ENCODE measurements around the gene TST. TPM values are rescaled to one million over a fixed set of nuclear protein-coding genes. Genes with fewer than 3 reads are reported as not detected.

TST gene
- total RNA-seq, 4 donors from 2014 or later: 44.1 to 76.4 (median 66.7) TPM

GRCh38 chr22:37030560-37031281 lies 11.5 kb upstream of the TST start:
- no peak overlapping the region for H3K4me3 ChIP-seq
- WGBS, 2 donors: 56 to 59% methylated on average over 12 to 14 of the region's 14 CpGs
- no peak for TF ChIP-seq EP300 (IDR thresholded peaks at IDR 0.05)
- H3K36me3 ChIP-seq: peaks cover 2 to 61% (median 13%) of the 10 kb centered on the region in 3 donors
- peaks cover 0 to 16% (median 0%) of the 10 kb centered on the region in 4 donors for H3K4me1 ChIP-seq
- H3K27me3 ChIP-seq: no peaks in the 10 kb centered on the region
- H3K9me3 ChIP-seq: no peaks in the 10 kb centered on the region
- DNase-seq (ENCODE audit: low spot score in 2 of 2): no peak
- H3K27ac ChIP-seq: peak overlapping the region in 1 of 4 donors; percentile 10

GRCh38 chr22:37028692-37029674 lies 9.7 kb upstream of the TST start:
- TF ChIP-seq, protein P1, sequence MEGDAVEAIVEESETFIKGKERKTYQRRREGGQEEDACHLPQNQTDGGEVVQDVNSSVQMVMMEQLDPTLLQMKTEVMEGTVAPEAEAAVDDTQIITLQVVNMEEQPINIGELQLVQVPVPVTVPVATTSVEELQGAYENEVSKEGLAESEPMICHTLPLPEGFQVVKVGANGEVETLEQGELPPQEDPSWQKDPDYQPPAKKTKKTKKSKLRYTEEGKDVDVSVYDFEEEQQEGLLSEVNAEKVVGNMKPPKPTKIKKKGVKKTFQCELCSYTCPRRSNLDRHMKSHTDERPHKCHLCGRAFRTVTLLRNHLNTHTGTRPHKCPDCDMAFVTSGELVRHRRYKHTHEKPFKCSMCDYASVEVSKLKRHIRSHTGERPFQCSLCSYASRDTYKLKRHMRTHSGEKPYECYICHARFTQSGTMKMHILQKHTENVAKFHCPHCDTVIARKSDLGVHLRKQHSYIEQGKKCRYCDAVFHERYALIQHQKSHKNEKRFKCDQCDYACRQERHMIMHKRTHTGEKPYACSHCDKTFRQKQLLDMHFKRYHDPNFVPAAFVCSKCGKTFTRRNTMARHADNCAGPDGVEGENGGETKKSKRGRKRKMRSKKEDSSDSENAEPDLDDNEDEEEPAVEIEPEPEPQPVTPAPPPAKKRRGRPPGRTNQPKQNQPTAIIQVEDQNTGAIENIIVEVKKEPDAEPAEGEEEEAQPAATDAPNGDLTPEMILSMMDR (IDR thresholded peaks at IDR 0.05): no peak
- no peak for TF ChIP-seq POLR2A (IDR thresholded peaks at IDR 0.05)
- no peak for TF ChIP-seq EP300 (IDR thresholded peaks at IDR 0.05)
- WGBS, 2 donors: 86 to 91% methylated on average over 22 of the region's 22 CpGs
- no peak for DNase-seq (ENCODE audit: low spot score in 2 of 2)
- Histone ChIP-seq H3K4me3 (no peak overlapping the region), H3K27me3 (no peaks in the 10 kb centered on the region), H3K36me3 (peaks cover 2 to 79% (median 23%) of the 10 kb centered on the region in 3 donors), H3K4me1 (peaks cover 0 to 16% (median 0%) of the 10 kb centered on the region in 4 donors), H3K9me3 (no peaks in the 10 kb centered on the region), H3K27ac (no peak overlapping the region)

DNA sequence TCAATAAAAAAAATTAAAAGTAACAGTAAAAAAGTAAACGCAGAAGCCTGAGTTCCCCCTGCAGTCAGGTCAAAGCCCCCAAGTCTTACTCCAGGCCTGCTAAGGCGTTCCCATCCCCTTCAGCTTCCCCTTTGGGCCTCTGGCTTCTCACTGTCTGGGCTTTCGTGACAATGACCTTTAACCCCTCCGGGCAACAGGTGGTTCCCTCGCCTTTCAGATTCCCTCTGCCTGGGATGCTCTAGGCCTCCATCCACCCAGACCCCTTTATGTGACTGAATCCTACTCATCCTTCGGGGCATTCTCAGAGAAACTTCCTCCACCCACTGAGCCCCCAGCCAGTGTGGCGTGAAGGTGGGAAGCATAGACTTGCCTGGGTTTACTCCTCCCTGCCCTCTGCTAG lies 8.3 kb upstream of the TST start:
- no peak for TF ChIP-seq POLR2A (IDR thresholded peaks at IDR 0.05)
- TF ChIP-seq, protein P1 (IDR thresholded peaks at IDR 0.05): no peak
- no peak for TF ChIP-seq EP300 (IDR thresholded peaks at IDR 0.05)
- no peaks in the 10 kb centered on the region for H3K27me3 ChIP-seq
- 84 to 89% methylated on average over 7 of the region's 7 CpGs for WGBS, 2 donors
- no peak overlapping the region for H3K27ac ChIP-seq
- DNase-seq (ENCODE audit: low spot score in 2 of 2): no peak
- H3K9me3 ChIP-seq: no peaks in the 10 kb centered on the region
- H3K4me1 ChIP-seq: peaks cover 0 to 21% (median 0%) of the 10 kb centered on the region in 4 donors
- no peak overlapping the region for H3K4me3 ChIP-seq
- H3K36me3 ChIP-seq: peaks cover 2 to 84% (median 23%) of the 10 kb centered on the region in 3 donors

DNA sequence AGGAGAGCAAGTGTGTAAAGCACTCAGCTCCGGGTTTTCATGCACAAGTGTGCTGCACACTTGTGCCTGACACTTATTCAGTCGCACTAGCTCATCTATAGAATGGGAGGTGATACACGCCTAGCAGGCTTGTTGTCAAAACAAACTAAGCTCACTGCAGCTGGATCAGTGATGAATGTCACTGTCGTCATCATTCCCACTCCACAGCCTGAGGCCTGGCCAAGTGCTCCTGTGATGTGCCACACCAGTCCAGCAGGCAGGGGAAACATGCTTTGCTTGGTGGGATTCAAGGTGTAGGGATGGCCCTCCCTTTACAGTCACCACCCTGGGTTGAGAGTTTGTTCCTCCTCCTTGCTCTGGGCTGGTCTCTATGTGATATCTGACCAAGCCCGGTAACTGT lies 7.1 kb upstream of the TST start:
- Histone ChIP-seq H3K4me3 (no peak overlapping the region), H3K4me1 (peaks cover 0 to 29% (median 10%) of the 10 kb centered on the region in 4 donors), H3K9me3 (no peaks in the 10 kb centered on the region), H3K27me3 (no peaks in the 10 kb centered on the region), H3K27ac (no peak overlapping the region), H3K36me3 (peaks cover 2 to 79% (median 23%) of the 10 kb centered on the region in 3 donors)
- WGBS, 2 donors: 78 to 86% methylated on average over 5 of the region's 5 CpGs
- DNase-seq (ENCODE audit: low spot score in 2 of 2): no peak
- TF ChIP-seq EP300 (IDR thresholded peaks at IDR 0.05) (no peak), POLR2A (IDR thresholded peaks at IDR 0.05) (no peak)
- TF ChIP-seq, protein P1 (IDR thresholded peaks at IDR 0.05): no peak

- H3K36me3 ChIP-seq: peaks cover 2 to 72% (median 23%) of the 10 kb centered on the region in 3 donors
- H3K4me1 ChIP-seq: peaks cover 0 to 29% (median 17%) of the 10 kb centered on the region in 4 donors
- peak overlapping the region in 1 of 4 donors; percentile 32 for H3K27ac ChIP-seq
- H3K27me3 ChIP-seq: no peaks in the 10 kb centered on the region
- 84 to 89% methylated on average over 10 of the region's 10 CpGs for WGBS, 2 donors
- no peak overlapping the region for H3K4me3 ChIP-seq
- no peaks in the 10 kb centered on the region for H3K9me3 ChIP-seq
- DNase-seq (ENCODE audit: low spot score in 2 of 2): no peak
- TF ChIP-seq EP300 (IDR thresholded peaks at IDR 0.05): no peak
- TF ChIP-seq, protein P1 (IDR thresholded peaks at IDR 0.05): no peak
- TF ChIP-seq POLR2A (IDR thresholded peaks at IDR 0.05): no peak
These were observed 6.3 kb upstream of the TST start for GRCh38 chr22:37025500-37026070.

All from tibial nerve (tissue), 4 donors.